Naive thymus-derived CD8-positive, alpha-beta T cell (primary cell): Measurements from ENCODE around the gene SESN1. TPM values are rescaled to one million over a fixed set of nuclear protein-coding genes. Genes with fewer than 3 reads are reported as not detected.

ENCODE experiments used
- ATAC-seq, 2 donors: fragments of 150-1000 bp; cut with Tn5 transposase in 1 of 2; sonication (Bioruptor Pico), chemical (Tn5 transposase) in 1 of 2; 1 replicate in 1 of 2; 2 replicates in 1 of 2; pipeline ENCODE4 v1.10.0; 2021; ENCODE audit warnings: mild to moderate bottlenecking in 2 of 2, moderate library complexity in 2 of 2
- POLR2A ChIA-PET: fragments of 350-600 bp; sonication (Branson Sonifier 250); formaldehyde crosslinking; loops from one replicate; lab custom pipeline; 2021; ENCODE audit warnings: antibody characterized with exemption; lab: Charles Lee
- DNase-seq, 10 donors: peaks; one replicate each; pipeline versions ENCODE4 v3.0.0 to v3.0.0-alpha.2; 2020 to 2022
- H3K27ac Mint-ChIP-seq, 10 donors: one replicate each; pipeline ENCODE4 v1.8.0; 2020 to 2022; ENCODE audit warnings: mild to moderate bottlenecking in 10 of 10, mixed read lengths in 10 of 10, moderate library complexity in 4 of 10, inconsistent platforms in 1 of 10
- H3K27me3 Mint-ChIP-seq, 5 donors: one replicate each; pipeline ENCODE4 v1.8.0; 2021 to 2022; ENCODE audit warnings: mixed read lengths in 5 of 5
- H3K36me3 Mint-ChIP-seq, 3 donors: one replicate each; pipeline ENCODE4 v1.8.0; 2020 to 2022; ENCODE audit warnings: mixed read lengths in 3 of 3, mild to moderate bottlenecking in 2 of 3, inconsistent platforms in 1 of 3
- H3K4me1 Mint-ChIP-seq, 4 donors: one replicate each; pipeline ENCODE4 v1.8.0; 2021 to 2022; ENCODE audit warnings: mixed read lengths in 4 of 4
- H3K4me3 Mint-ChIP-seq, 10 donors: one replicate each; pipeline ENCODE4 v1.8.0; 2020 to 2022; ENCODE audit warnings: mild to moderate bottlenecking in 10 of 10, mixed read lengths in 10 of 10, moderate library complexity in 6 of 10, inconsistent platforms in 1 of 10
- H3K9me3 Mint-ChIP-seq, 9 donors: one replicate each; pipeline ENCODE4 v1.8.0; 2020 to 2022; ENCODE audit warnings: mixed read lengths in 9 of 9, mild to moderate bottlenecking in 3 of 9, inconsistent platforms in 1 of 9, moderate library complexity in 1 of 9
- polyA plus RNA-seq, 3 donors: library from polyadenylated mRNA; unstranded; fragments of 300-500 nt; fragmentation: Illumina TruSeq; gene quantifications; one replicate each; pipeline ENCODE4 v1.2.3, GENCODE V29; 2021
- total RNA-seq, 8 experiments: library from RNA in 2 of 8; stranded (reverse) in 2 of 8; gene quantifications; one replicate each; pipeline ENCODE4 v1.2.3 and lab custom pipeline; 2021 to 2026

The SESN1 gene
- total and polyA plus RNA-seq, 5 experiments from 2014 or later = 10.0 to 38.3 (median 21.4) TPM

- POLR2A ChIA-PET = interaction anchor here (2.1 kb wide), 1 partner anchor 515 kb away, joined by 10 read pairs; no protein-coding TSS in a partner anchor
- Mint-ChIP-seq H3K27me3 (no peaks in the 10 kb centered on the region), H3K4me1 (peaks cover 10 to 41% (median 25%) of the 10 kb centered on the region in 4 donors), H3K36me3 (no peaks in the 10 kb centered on the region), H3K9me3 (no peaks in the 10 kb centered on the region), H3K27ac (no peak overlapping the region), H3K4me3 (no peak overlapping the region)
- DNase-seq (no peak), ATAC-seq (no peak)
Observed at GRCh38 chr6:109074133-109074415, 20.6 kb downstream of the SESN1 start.

- peak overlapping the region in 6 of 10 donors; percentile 1 to 28 (median 2) for H3K4me3 Mint-ChIP-seq
- no peaks in the 10 kb centered on the region for H3K27me3 Mint-ChIP-seq
- peak in 9 of 10 donors; percentile 27 to 77 (median 65) for DNase-seq
- H3K27ac Mint-ChIP-seq = peak overlapping the region in 3 of 10 donors; percentile 7 to 53 (median 9)
- H3K36me3 Mint-ChIP-seq = no peaks in the 10 kb centered on the region
- peaks cover 10 to 41% (median 25%) of the 10 kb centered on the region in 4 donors for H3K4me1 Mint-ChIP-seq
- POLR2A ChIA-PET = interaction anchor here (0.6 to 5.8 kb wide), 8 partner anchors 21 to 537 kb away, joined by 4 to 54 read pairs (median 10); partner anchors contain the start of genes ARMC2, CEP57L1 and SESN1
- H3K9me3 Mint-ChIP-seq = no peaks in the 10 kb centered on the region
- ATAC-seq = peak; percentile 63 to 73
Observed at GRCh38 chr6:109073344-109074132, 21.1 kb downstream of the SESN1 start.

GRCh38 chr6:109071125-109071917 lies 23.3 kb downstream of the SESN1 start:
- H3K4me1 Mint-ChIP-seq = peaks cover 16 to 45% (median 32%) of the 10 kb centered on the region in 4 donors

GRCh38 chr6:109069746-109070145 lies 24.9 kb downstream of the SESN1 start:
- Mint-ChIP-seq H3K27ac (peak overlapping the region in 4 of 10 donors; percentile 38 to 59 (median 47)), H3K4me1 (peaks cover 16 to 47% (median 33%) of the 10 kb centered on the region in 4 donors), H3K9me3 (no peaks in the 10 kb centered on the region), H3K27me3 (no peaks in the 10 kb centered on the region), H3K4me3 (no peak overlapping the region), H3K36me3 (no peaks in the 10 kb centered on the region)
- POLR2A ChIA-PET = interaction anchor here (1.0 to 5.8 kb wide), 2 partner anchors 25 to 59 kb away, joined by 3 to 54 read pairs; partner anchors contain the start of genes CEP57L1 and SESN1
- no peak for DNase-seq
- ATAC-seq = no peak

More at GRCh38 chr6:109071125-109071917, 23.3 kb downstream of the SESN1 start:
- no peaks in the 10 kb centered on the region for H3K36me3 Mint-ChIP-seq
- H3K27ac Mint-ChIP-seq = peak overlapping the region in 9 of 10 donors; percentile 38 to 85 (median 81)
- ATAC-seq (peak; percentile 47 to 59), DNase-seq (no peak)
- no peaks in the 10 kb centered on the region for H3K27me3 Mint-ChIP-seq
- H3K9me3 Mint-ChIP-seq = no peaks in the 10 kb centered on the region
- peak overlapping the region; percentile 43 to 77 (median 60) for H3K4me3 Mint-ChIP-seq
- POLR2A ChIA-PET = interaction anchor here (0.6 to 5.8 kb wide), 9 partner anchors 9 to 529 kb away, joined by 3 to 54 read pairs (median 6); partner anchors contain the start of genes ARMC2, CD164, CEP57L1 and SESN1

GRCh38 chr6:109062767-109063352 lies 31.8 kb downstream of the SESN1 start:
- ATAC-seq = peak in 1 of 2 donors; percentile 27
- POLR2A ChIA-PET = interaction anchor here (1.2 kb wide), 1 partner anchor 8 kb away, joined by 3 read pairs; no protein-coding TSS in a partner anchor
- Mint-ChIP-seq H3K27me3 (no peaks in the 10 kb centered on the region), H3K9me3 (no peaks in the 10 kb centered on the region), H3K36me3 (no peaks in the 10 kb centered on the region), H3K4me3 (peak overlapping the region in 6 of 10 donors; percentile 40 to 70 (median 48)), H3K4me1 (peaks cover 19 to 49% (median 45%) of the 10 kb centered on the region in 4 donors), H3K27ac (peak overlapping the region in 6 of 10 donors; percentile 4 to 79 (median 46))
- DNase-seq = no peak

GRCh38 chr6:109062216-109062615 lies 32.4 kb downstream of the SESN1 start:
- DNase-seq = peak in 1 of 10 donors; percentile 55
- Mint-ChIP-seq H3K36me3 (no peaks in the 10 kb centered on the region), H3K27me3 (no peaks in the 10 kb centered on the region), H3K4me3 (no peak overlapping the region), H3K27ac (peak overlapping the region in 5 of 10 donors; percentile 29 to 71 (median 51)), H3K4me1 (peaks cover 15 to 48% (median 39%) of the 10 kb centered on the region in 4 donors), H3K9me3 (no peaks in the 10 kb centered on the region)
- no peak for ATAC-seq
- POLR2A ChIA-PET = interaction anchor here (1.2 kb wide), 1 partner anchor 9 kb away, joined by 3 read pairs; no protein-coding TSS in a partner anchor

GRCh38 chr6:109060571-109060970 lies 34.1 kb downstream of the SESN1 start:
- ATAC-seq (no peak), DNase-seq (no peak)
- H3K4me1 Mint-ChIP-seq = peaks cover 17 to 46% (median 41%) of the 10 kb centered on the region in 4 donors
- H3K36me3 Mint-ChIP-seq = peaks cover 0 to 2% (median 0%) of the 10 kb centered on the region in 3 donors
- H3K27me3 Mint-ChIP-seq = no peaks in the 10 kb centered on the region
- no peak overlapping the region for H3K4me3 Mint-ChIP-seq
- POLR2A ChIA-PET = interaction anchor here (1.4 to 3.0 kb wide), 2 partner anchors 10 to 51 kb away, joined by 5 to 17 read pairs; no protein-coding TSS in a partner anchor
- peak overlapping the region in 6 of 10 donors; percentile 49 to 92 (median 65) for H3K27ac Mint-ChIP-seq
- no peaks in the 10 kb centered on the region for H3K9me3 Mint-ChIP-seq

GRCh38 chr6:109059571-109060021 lies 35.0 kb downstream of the SESN1 start:
- Mint-ChIP-seq H3K4me1 (peaks cover 18 to 46% (median 41%) of the 10 kb centered on the region in 4 donors), H3K27ac (peak overlapping the region; percentile 49 to 92 (median 86)), H3K4me3 (peak overlapping the region; percentile 7 to 68 (median 57)), H3K9me3 (no peaks in the 10 kb centered on the region), H3K27me3 (no peaks in the 10 kb centered on the region), H3K36me3 (peaks cover 0 to 3% (median 2%) of the 10 kb centered on the region in 3 donors)
- POLR2A ChIA-PET = interaction anchor here (1.0 to 3.0 kb wide), 4 partner anchors 9 to 212 kb away, joined by 3 to 17 read pairs (median 5); partner anchors contain the start of gene ARMC2
- ATAC-seq = peak; percentile 99 to 100
- DNase-seq = peak in 5 of 10 donors; percentile 6 to 53 (median 48)

GRCh38 chr6:109059153-109059552 lies 35.5 kb downstream of the SESN1 start:
- no peaks in the 10 kb centered on the region for H3K9me3 Mint-ChIP-seq
- POLR2A ChIA-PET = interaction anchor here (1.0 to 3.0 kb wide), 4 partner anchors 9 to 211 kb away, joined by 3 to 17 read pairs (median 5); partner anchors contain the start of gene ARMC2
- peaks cover 0 to 3% (median 2%) of the 10 kb centered on the region in 3 donors for H3K36me3 Mint-ChIP-seq
- peak overlapping the region in 7 of 10 donors; percentile 49 to 92 (median 89) for H3K27ac Mint-ChIP-seq
- peaks cover 16 to 44% (median 38%) of the 10 kb centered on the region in 4 donors for H3K4me1 Mint-ChIP-seq
- H3K4me3 Mint-ChIP-seq = peak overlapping the region in 3 of 10 donors; percentile 52 to 68 (median 59)
- no peaks in the 10 kb centered on the region for H3K27me3 Mint-ChIP-seq
- no peak for DNase-seq
- no peak for ATAC-seq

- no peak for DNase-seq
- POLR2A ChIA-PET = interaction anchor here (1.3 to 3.0 kb wide), 2 partner anchors 13 to 49 kb away, joined by 3 to 17 read pairs; no protein-coding TSS in a partner anchor
- peak overlapping the region in 4 of 10 donors; percentile 2 to 92 (median 58) for H3K27ac Mint-ChIP-seq
- no peaks in the 10 kb centered on the region for H3K27me3 Mint-ChIP-seq
- peak overlapping the region in 2 of 10 donors; percentile 1 to 45 for H3K4me3 Mint-ChIP-seq
- no peak for ATAC-seq
- H3K36me3 Mint-ChIP-seq = peaks cover 0 to 3% (median 2%) of the 10 kb centered on the region in 3 donors
- no peaks in the 10 kb centered on the region for H3K9me3 Mint-ChIP-seq
- H3K4me1 Mint-ChIP-seq = peaks cover 14 to 42% (median 35%) of the 10 kb centered on the region in 4 donors
Observed at GRCh38 chr6:109058620-109059019, 36.0 kb downstream of the SESN1 start.

GRCh38 chr6:109056661-109057060 lies 38.0 kb downstream of the SESN1 start:
- H3K27ac Mint-ChIP-seq = peak overlapping the region in 7 of 10 donors; percentile 13 to 77 (median 54)
- no peak for ATAC-seq
- H3K36me3 Mint-ChIP-seq = peaks cover 0 to 3% (median 2%) of the 10 kb centered on the region in 3 donors
- H3K27me3 Mint-ChIP-seq = no peaks in the 10 kb centered on the region
- no peaks in the 10 kb centered on the region for H3K9me3 Mint-ChIP-seq
- no peak for DNase-seq
- peaks cover 11 to 45% (median 31%) of the 10 kb centered on the region in 4 donors for H3K4me1 Mint-ChIP-seq
- POLR2A ChIA-PET = interaction anchor here (0.5 to 0.8 kb wide), 3 partner anchors 43 to 1173 kb away, joined by 3 to 4 read pairs (median 3); no protein-coding TSS in a partner anchor
- H3K4me3 Mint-ChIP-seq = no peak overlapping the region
